Gastroesophageal sphincter (tissue), 3 donors: ENCODE results near the gene KCNG4.

ENCODE experiments used
- CTCF ChIP-seq, 4 experiments: fragments of 200-600 bp in 2 of 4; fragments of 450-650 bp in 2 of 4; sonication (generic) in 1 of 4; IDR thresholded peaks; one replicate each; pipeline ENCODE4 v1.5.1; 2017 to 2019; ENCODE audit warnings: antibody characterized with exemption in 4 of 4, mild to moderate bottlenecking in 2 of 4, moderate library complexity in 2 of 4
- POLR2A ChIP-seq, 2 donors: fragments of 450-650 bp; IDR thresholded peaks; one replicate each; pipeline ENCODE4 v1.6.1; 2017; ENCODE audit warnings: antibody characterized with exemption in 2 of 2, mild to moderate bottlenecking in 2 of 2, moderate library complexity in 1 of 2
- POLR2AphosphoS5 ChIP-seq: sonication (generic); formaldehyde crosslinking; IDR thresholded peaks from one replicate; pipeline ENCODE4 v1.6.1; 2017; ENCODE audit warnings: antibody characterized with exemption

GRCh38 chr16:84186685-84187437 lies 53.0 kb downstream of the KCNG4 start, which contains the start of gene TAF1C:
- peak in 3 of 4 experiments; percentile 91 to 99 (median 91) for TF ChIP-seq CTCF (IDR thresholded peaks at IDR 0.05)
- TF ChIP-seq POLR2AphosphoS5 = peak; percentile 84
- TF ChIP-seq POLR2A (IDR thresholded peaks at IDR 0.05) = peak in 1 of 2 donors; percentile 55
